Mucosa of descending colon (tissue), 3 donors: Measurements from ENCODE around the gene MAPKAPK3. TPM values are rescaled to one million over a fixed set of nuclear protein-coding genes. Genes with fewer than 3 reads are reported as not detected.

Experiments used
- ATAC-seq: fragments of 200-7000 bp; cut with Tn5 transposase; one replicate; pipeline ENCODE4 v1.9.1; 2020; ENCODE audit warnings: mild to moderate bottlenecking, moderate library complexity
- DNase-seq, 3 donors: peaks; one replicate each; pipeline ENCODE4 v3.0.0-alpha.2; 2020
- H3K36me3 ChIP-seq: fragments of 200-600 bp; one replicate; pipeline ENCODE4 v1.8.0; 2021; ENCODE audit warnings: low read depth, mild to moderate bottlenecking
- H3K4me1 ChIP-seq: fragments of 200-600 bp; one replicate; pipeline ENCODE4 v1.8.0; 2021; ENCODE audit warnings: low read depth, mild to moderate bottlenecking
- H3K4me3 ChIP-seq: fragments of 200-600 bp; one replicate; pipeline ENCODE4 v1.8.0; 2021; ENCODE audit warnings: mild to moderate bottlenecking
- H3K9me3 ChIP-seq: fragments of 200-600 bp; one replicate; pipeline ENCODE4 v1.8.0; 2021; ENCODE audit warnings: mild to moderate bottlenecking
- intact Hi-C, 2 donors: fragments of 100-400 bp; cut with DNase I in 1 of 2; cut with micrococcal nuclease in 1 of 2; formaldehyde crosslinking; loops; one replicate each; pipeline versions ENCODE4 v1.11.0 to v1.11.1; 2022; cut with DNase I, micrococcal nuclease
- total RNA-seq, 3 donors: library from RNA; stranded (reverse); fragmentation: NEBNext Ultra II Directional in 2 of 3; extraction: Animal tissue kit (Norgen Biotek cat#: 25700) in 2 of 3; gene quantifications; one replicate each; pipeline versions ENCODE4 v1.2.1 to v1.2.4, GENCODE V29; 2021 to 2023
- TF ChIP-seq, protein P1 (sequence below): fragments of 200-600 bp; IDR thresholded peaks from one replicate; pipeline ENCODE4 v1.8.0; 2022; ENCODE audit warnings: antibody characterized with exemption, mild to moderate bottlenecking
- donor health status: DM: no; HTN: no; CAD: no; lungs with moderate emphysema.
- donor health status: DM: no; HTN: no; CAD: no.
- donor health status: DM: no; HTN: yes; CAD: no.

The MAPKAPK3 gene
- total RNA-seq, 3 donors from 2014 or later: 21.5 to 33.5 (median 25.5) TPM

DNA sequence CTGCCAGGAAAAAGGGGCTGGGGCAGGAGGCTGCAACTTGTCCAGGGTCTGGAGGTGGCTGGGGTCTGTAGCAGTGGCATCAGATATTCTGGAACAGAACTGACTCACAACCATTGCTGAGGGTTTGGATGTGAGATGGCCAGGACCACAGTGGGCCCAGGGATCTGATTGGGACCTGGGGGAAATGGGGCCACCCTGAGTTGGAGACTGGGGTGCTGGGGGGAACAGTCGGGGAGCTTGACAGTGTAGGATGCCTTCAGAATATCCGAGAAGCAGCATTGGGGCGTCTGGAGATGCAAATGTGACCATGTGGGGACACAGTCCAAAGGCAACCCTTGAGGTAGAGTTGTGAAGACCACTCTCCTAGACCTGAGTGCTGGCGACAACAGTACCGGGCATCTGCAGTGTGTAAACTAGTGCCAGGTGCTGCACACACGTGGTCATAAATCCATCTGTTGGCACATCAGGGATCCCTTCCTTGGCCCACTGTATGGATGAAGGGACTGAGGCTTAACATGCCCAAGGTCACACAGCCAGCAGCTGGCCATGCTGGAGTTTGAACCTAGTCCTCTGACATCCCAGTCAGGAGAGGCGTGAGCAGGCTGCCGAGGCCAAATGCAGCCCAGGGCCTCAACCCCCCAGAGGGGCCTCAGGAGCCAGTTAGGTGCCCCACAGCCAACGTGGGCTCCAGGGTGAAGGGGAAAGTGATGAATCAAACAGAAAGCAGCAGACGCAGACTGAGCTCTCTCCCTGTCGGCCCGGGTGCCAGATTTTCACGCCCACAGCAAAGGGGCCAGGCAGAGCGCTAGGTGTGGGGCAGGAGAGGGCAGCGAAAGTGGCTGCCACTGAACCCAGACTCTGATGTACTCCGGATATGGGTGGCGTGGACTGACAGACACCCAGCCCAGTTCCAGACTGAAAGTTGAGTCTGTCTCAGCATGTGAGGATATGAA lies 28.9 kb upstream of the MAPKAPK3 start:
- intact Hi-C loops: no loop called here
- H3K4me1 ChIP-seq: peaks cover 12% of the 10 kb centered on the region
- TF ChIP-seq, protein P1, sequence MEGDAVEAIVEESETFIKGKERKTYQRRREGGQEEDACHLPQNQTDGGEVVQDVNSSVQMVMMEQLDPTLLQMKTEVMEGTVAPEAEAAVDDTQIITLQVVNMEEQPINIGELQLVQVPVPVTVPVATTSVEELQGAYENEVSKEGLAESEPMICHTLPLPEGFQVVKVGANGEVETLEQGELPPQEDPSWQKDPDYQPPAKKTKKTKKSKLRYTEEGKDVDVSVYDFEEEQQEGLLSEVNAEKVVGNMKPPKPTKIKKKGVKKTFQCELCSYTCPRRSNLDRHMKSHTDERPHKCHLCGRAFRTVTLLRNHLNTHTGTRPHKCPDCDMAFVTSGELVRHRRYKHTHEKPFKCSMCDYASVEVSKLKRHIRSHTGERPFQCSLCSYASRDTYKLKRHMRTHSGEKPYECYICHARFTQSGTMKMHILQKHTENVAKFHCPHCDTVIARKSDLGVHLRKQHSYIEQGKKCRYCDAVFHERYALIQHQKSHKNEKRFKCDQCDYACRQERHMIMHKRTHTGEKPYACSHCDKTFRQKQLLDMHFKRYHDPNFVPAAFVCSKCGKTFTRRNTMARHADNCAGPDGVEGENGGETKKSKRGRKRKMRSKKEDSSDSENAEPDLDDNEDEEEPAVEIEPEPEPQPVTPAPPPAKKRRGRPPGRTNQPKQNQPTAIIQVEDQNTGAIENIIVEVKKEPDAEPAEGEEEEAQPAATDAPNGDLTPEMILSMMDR: no peak

DNA sequence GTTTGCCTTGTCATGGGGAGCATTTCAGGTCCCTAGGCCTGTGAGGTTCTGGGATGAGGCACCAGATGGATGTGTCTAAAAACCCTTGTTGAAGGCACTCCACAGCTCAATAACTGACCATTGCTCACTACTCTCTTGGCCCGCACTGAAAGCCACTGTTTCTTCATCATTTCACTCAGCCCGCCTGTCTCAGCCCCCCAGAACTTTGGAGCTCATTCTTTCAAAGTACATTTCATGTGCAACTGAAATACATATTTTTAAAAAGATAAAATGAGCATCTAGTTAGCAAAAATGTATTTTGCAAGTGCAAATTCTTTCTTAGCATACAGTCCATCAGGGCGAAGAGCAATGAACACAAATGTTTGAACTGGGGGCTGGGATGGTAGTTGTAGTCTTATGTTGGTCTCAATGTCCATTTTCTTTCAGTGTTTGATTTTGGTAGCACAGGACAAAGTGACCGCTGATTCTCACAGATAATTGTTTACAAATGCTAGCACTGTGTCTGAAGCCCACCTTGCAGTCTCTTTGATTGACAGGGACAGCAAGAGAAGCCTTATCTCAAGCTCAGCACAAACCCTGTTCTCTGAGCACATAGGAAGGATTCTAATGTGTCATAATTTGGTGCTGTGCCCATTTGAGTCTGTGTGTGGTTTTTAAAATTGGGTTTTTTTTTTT lies 28.1 kb upstream of the MAPKAPK3 start:
- H3K9me3 ChIP-seq: no peaks in the 10 kb centered on the region
- H3K4me1 ChIP-seq: peaks cover 12% of the 10 kb centered on the region
- intact Hi-C loops: no loop called here
- H3K36me3 ChIP-seq: no peaks in the 10 kb centered on the region
- DNase-seq (no peak), ATAC-seq (no peak)
- TF ChIP-seq, protein P1: no peak
- no peak overlapping the region for H3K4me3 ChIP-seq

More for the DNA sequence above, 28.9 kb upstream of the MAPKAPK3 start:
- no peaks in the 10 kb centered on the region for H3K9me3 ChIP-seq
- no peaks in the 10 kb centered on the region for H3K36me3 ChIP-seq
- DNase-seq: peak in 1 of 3 donors; percentile 50
- ATAC-seq: peak; percentile 5
- no peak overlapping the region for H3K4me3 ChIP-seq

DNA sequence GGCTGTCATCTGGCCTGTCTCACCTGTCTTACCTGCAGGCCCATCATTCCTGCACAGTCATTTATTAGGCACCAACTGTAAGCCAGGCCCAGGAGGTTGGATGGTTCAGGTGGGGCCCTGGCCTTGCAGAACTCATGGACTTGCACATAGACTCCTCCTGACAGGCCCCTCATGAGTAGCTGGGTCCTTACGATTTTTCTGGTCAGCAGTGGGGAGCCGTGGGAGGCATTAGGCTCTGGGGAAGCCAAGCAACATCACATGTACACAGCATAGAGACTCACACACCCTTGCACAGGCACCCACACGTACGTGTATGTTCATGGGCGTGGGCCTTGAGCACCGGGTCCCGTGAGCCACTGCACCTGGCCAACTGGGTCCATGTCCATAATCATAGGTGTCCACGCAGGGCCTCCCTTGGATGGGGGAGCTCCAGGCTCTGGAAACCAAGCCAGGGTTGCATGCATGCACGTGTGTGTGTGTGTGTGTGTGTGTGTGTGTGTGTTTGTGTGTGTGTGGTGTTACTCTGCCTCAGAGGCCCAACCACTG lies 25.7 kb upstream of the MAPKAPK3 start:
- intact Hi-C loops: no loop called here
- Histone ChIP-seq H3K36me3 (no peaks in the 10 kb centered on the region), H3K9me3 (no peaks in the 10 kb centered on the region), H3K4me3 (no peak overlapping the region), H3K4me1 (peaks cover 12% of the 10 kb centered on the region)
- TF ChIP-seq, protein P1: no peak
- peak; percentile 2 for ATAC-seq
- DNase-seq: no peak

DNA sequence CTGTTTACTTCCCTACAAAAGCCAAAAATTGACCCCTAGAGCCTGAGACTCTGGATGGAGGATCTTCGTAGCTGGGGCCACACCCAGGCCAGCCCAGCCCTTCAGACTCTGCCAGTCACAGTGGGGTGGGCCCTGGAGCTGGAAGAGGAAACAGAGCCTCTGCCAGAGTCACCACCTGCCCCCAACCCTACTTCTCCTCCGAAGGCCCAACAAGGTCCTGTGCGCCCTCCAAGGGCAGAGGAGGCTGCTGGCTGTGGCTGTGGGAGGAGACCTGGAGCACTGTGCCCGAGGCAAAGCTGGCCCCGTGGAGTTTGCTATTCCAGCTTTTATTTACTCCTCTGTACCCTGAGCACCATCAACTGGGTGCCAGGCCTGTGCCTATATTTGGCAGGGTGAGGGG lies 24.4 kb upstream of the MAPKAPK3 start:
- intact Hi-C loops: no loop called here
- Histone ChIP-seq H3K4me3 (no peak overlapping the region), H3K4me1 (peaks cover 12% of the 10 kb centered on the region), H3K36me3 (no peaks in the 10 kb centered on the region), H3K9me3 (no peaks in the 10 kb centered on the region)
- DNase-seq (peak in 2 of 3 donors; percentile 59 to 61), ATAC-seq (peak; percentile 68)
- TF ChIP-seq, protein P1: no peak

DNA sequence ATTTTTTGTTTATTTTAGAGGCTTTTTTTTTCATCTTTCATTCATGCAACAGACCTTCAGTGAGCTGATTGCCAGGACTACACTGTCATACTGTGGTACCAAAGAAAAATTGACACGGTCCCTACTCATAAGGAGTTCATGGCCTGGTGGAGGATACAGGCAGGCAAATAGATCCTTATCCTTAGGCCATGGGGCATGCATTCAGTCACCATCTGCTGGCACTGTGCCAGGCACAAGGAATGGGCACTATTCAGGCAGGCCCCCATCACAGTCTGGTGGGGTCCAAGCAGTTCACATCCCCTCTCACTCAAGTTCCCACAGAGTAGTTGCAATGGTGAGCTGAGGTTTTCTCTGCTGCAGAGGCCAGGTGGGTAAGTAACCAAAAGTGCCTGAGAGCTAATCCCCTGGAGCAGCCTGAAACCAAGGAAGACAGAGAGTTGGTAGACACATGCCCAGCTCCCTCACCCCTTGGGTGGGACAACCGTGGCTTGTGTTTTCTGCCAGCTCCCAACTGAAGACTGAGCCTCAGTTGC lies 22.6 kb upstream of the MAPKAPK3 start:
- intact Hi-C loops: no loop called here
- TF ChIP-seq, protein P1: no peak
- no peaks in the 10 kb centered on the region for H3K9me3 ChIP-seq
- H3K4me3 ChIP-seq: no peak overlapping the region
- DNase-seq (no peak), ATAC-seq (no peak)
- peaks cover 12% of the 10 kb centered on the region for H3K4me1 ChIP-seq
- no peaks in the 10 kb centered on the region for H3K36me3 ChIP-seq
